ENCODE results near the gene ASCL1. TPM values are rescaled to one million over a fixed set of nuclear protein-coding genes. Genes with fewer than 3 reads are reported as not detected.

ASCL1 gene
- total RNA-seq, 4 donors from 2014 or later: not detected

DNA sequence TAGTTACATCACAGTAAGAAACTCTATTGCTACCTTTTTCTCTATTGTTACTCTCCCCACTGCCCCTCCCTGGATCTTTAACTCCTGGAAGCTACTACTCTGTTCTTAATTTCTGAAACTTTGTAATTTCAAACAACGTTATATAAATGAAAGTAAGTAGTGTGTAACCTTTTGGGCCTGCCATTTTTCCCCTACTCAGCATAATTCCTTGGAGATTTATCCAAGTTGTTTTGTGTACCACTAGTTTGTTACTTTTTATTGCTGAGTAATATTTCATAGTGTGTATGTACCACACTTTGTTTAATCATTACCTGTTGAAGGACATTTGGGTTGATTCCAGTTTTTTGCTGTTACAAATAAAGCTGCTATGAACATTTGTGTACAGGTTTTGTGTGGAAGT, 37.9 kb downstream of the ASCL1 start:
- H3K27ac ChIP-seq: no peak overlapping the region
- TF ChIP-seq POLR2A (IDR thresholded peaks at IDR 0.05) (no peak), EP300 (IDR thresholded peaks at IDR 0.05) (no peak), CTCF (IDR thresholded peaks at IDR 0.05) (no peak)
- H3K36me3 ChIP-seq: no peaks in the 10 kb centered on the region
- no peak for DNase-seq (ENCODE audit: low spot score in 2 of 2)
- no peak overlapping the region for H3K4me3 ChIP-seq
- H3K27me3 ChIP-seq: no peaks in the 10 kb centered on the region
- H3K9me3 ChIP-seq: peaks cover 2% of the 10 kb centered on the region
- no peaks in the 10 kb centered on the region for H3K4me1 ChIP-seq
- 65% methylated on average over 1 of the region's 1 CpG for WGBS

Other genes starting within 250 kb of the ASCL1 start
- gene PAH, start 40.4 kb upstream of the ASCL1 start, total RNA-seq: 1 to 10 TPM in 1 of 4 donors, not detected in 3; 1.5 TPM